Loucy (cell line): ENCODE measurements around the gene HIGD2A.

Experiments
- H2AFZ ChIP-seq: fragments of 200-600 bp; sonication (generic); 2 replicates; pipeline ENCODE4 v1.6.0; 2016; ENCODE audit warnings: antibody characterized with exemption, mild to moderate bottlenecking, low read length, moderate library complexity
- H3F3A ChIP-seq: fragments of 200-600 bp; 2 replicates; pipeline ENCODE4 v1.6.0; 2016; ENCODE audit warnings: antibody characterized with exemption, low read depth, mild to moderate bottlenecking
- H3K27me3 ChIP-seq: fragments of 200-600 bp; sonication (generic); 2 replicates; pipeline ENCODE4 v1.6.1; 2014; ENCODE audit warnings: low read length, mild to moderate bottlenecking; ENCODE audit not compliant: insufficient read depth, poor library complexity, severe bottlenecking
- H3K36me3 ChIP-seq: fragments of 200-600 bp; sonication (generic); 2 replicates; pipeline ENCODE4 v1.6.1; 2016; ENCODE audit warnings: low read length; ENCODE audit not compliant: insufficient read depth
- H3K4me1 ChIP-seq: fragments of 200-600 bp; sonication (generic); 2 replicates; pipeline ENCODE4 v1.5.1; 2014; ENCODE audit warnings: low read length, mild to moderate bottlenecking; ENCODE audit not compliant: insufficient read depth, poor library complexity, severe bottlenecking
- H3K4me2 ChIP-seq: fragments of 200-600 bp; sonication (generic); 2 replicates; pipeline ENCODE4 v1.6.0; 2014; ENCODE audit warnings: antibody characterized with exemption, low read length, low read depth, mild to moderate bottlenecking; ENCODE audit not compliant: poor library complexity, severe bottlenecking
- H3K4me3 ChIP-seq: fragments of 200-600 bp; sonication (generic); 2 replicates; pipeline ENCODE4 v1.5.1; 2014; ENCODE audit warnings: low read length, mild to moderate bottlenecking, mixed read lengths; ENCODE audit not compliant: poor library complexity, severe bottlenecking
- H3K79me2 ChIP-seq: fragments of 200-600 bp; sonication (generic); 2 replicates; pipeline ENCODE4 v1.6.1; 2014; ENCODE audit warnings: low read length; ENCODE audit not compliant: insufficient read depth
- H3K9ac ChIP-seq: fragments of 200-600 bp; sonication (generic); 2 replicates; pipeline ENCODE4 v1.6.0; 2014; ENCODE audit warnings: mild to moderate bottlenecking, low read depth, low read length, moderate library complexity; ENCODE audit not compliant: poor library complexity, severe bottlenecking
- H3K9me2 ChIP-seq: fragments of 200-600 bp; sonication (generic); replicated peaks from 2 replicates; pipeline ENCODE4 v1.6.1; 2016; ENCODE audit warnings: low read depth, low read length, mixed read lengths
- H3K9me3 ChIP-seq: fragments of 200-600 bp; sonication (generic); 2 replicates; pipeline ENCODE4 v1.6.1; 2014; ENCODE audit warnings: mild to moderate bottlenecking, antibody characterized with exemption, low read length, low read depth; ENCODE audit not compliant: insufficient read depth
- H4K20me1 ChIP-seq: fragments of 200-600 bp; sonication (generic); 2 replicates; pipeline ENCODE4 v1.6.0; 2014; ENCODE audit warnings: antibody characterized with exemption, low read length, mild to moderate bottlenecking; ENCODE audit not compliant: insufficient read depth, poor library complexity, severe bottlenecking
- CTCF ChIP-seq: fragments of 200-600 bp; sonication (generic); conservative IDR thresholded peaks from 2 replicates; pipeline ENCODE4 v1.5.1; 2014; ENCODE audit warnings: mild to moderate bottlenecking, antibody characterized with exemption, low read length
- EZH2phosphoT487 ChIP-seq: fragments of 200-600 bp; IDR thresholded peaks from 2 replicates; pipeline ENCODE4 v1.6.1; 2018; ENCODE audit warnings: antibody characterized with exemption, mild to moderate bottlenecking, moderate library complexity, borderline replicate concordance

Gene HIGD2A

GRCh38 chr5:176369934-176370711 lies 18.4 kb upstream of the HIGD2A start:
- no peak overlapping the region for H3K4me2 ChIP-seq
- H2AFZ ChIP-seq = no peak overlapping the region
- H3K4me3 ChIP-seq = no peak overlapping the region
- TF ChIP-seq EZH2phosphoT487 = no peak
- TF ChIP-seq CTCF = no peak
- no peaks in the 10 kb centered on the region for H3K4me1 ChIP-seq
- H4K20me1 ChIP-seq = no peaks in the 10 kb centered on the region
- H3K27me3 ChIP-seq = no peaks in the 10 kb centered on the region
- no peaks in the 10 kb centered on the region for H3K36me3 ChIP-seq
- no peaks in the 10 kb centered on the region for H3F3A ChIP-seq
- H3K9me2 ChIP-seq = no peaks in the 10 kb centered on the region
- H3K9me3 ChIP-seq = no peaks in the 10 kb centered on the region
- no peaks in the 10 kb centered on the region for H3K79me2 ChIP-seq
- H3K9ac ChIP-seq = no peak overlapping the region

- no peaks in the 10 kb centered on the region for H3K36me3 ChIP-seq
- no peaks in the 10 kb centered on the region for H3K4me1 ChIP-seq
- H2AFZ ChIP-seq = no peak overlapping the region
- TF ChIP-seq EZH2phosphoT487 = no peak
- TF ChIP-seq CTCF = no peak
- H3K4me2 ChIP-seq = no peak overlapping the region
- H3K9me3 ChIP-seq = no peaks in the 10 kb centered on the region
- no peaks in the 10 kb centered on the region for H3F3A ChIP-seq
- no peaks in the 10 kb centered on the region for H3K27me3 ChIP-seq
- no peaks in the 10 kb centered on the region for H4K20me1 ChIP-seq
- H3K9me2 ChIP-seq = no peaks in the 10 kb centered on the region
- H3K9ac ChIP-seq = no peak overlapping the region
- no peak overlapping the region for H3K4me3 ChIP-seq
- H3K79me2 ChIP-seq = no peaks in the 10 kb centered on the region
Measured at GRCh38 chr5:176371621-176372539, 16.7 kb upstream of the HIGD2A start.

GRCh38 chr5:176373100-176373818 lies 15.3 kb upstream of the HIGD2A start:
- no peaks in the 10 kb centered on the region for H4K20me1 ChIP-seq
- H3K79me2 ChIP-seq = no peaks in the 10 kb centered on the region
- H3K4me2 ChIP-seq = no peak overlapping the region
- no peaks in the 10 kb centered on the region for H3K4me1 ChIP-seq
- H3K9me2 ChIP-seq = no peaks in the 10 kb centered on the region
- no peaks in the 10 kb centered on the region for H3K9me3 ChIP-seq
- H3K36me3 ChIP-seq = no peaks in the 10 kb centered on the region
- no peak overlapping the region for H2AFZ ChIP-seq
- H3K4me3 ChIP-seq = no peak overlapping the region
- no peak for TF ChIP-seq EZH2phosphoT487
- TF ChIP-seq CTCF = no peak
- no peaks in the 10 kb centered on the region for H3F3A ChIP-seq
- H3K27me3 ChIP-seq = no peaks in the 10 kb centered on the region
- no peak overlapping the region for H3K9ac ChIP-seq
